ENCODE results near the gene TOE1. TPM values are rescaled to one million over a fixed set of nuclear protein-coding genes. Genes with fewer than 3 reads are reported as not detected.

TOE1 gene
- total and polyA plus RNA-seq, 9 of the 15 experiments (the other 6 are each of a cell fraction or from before 2014, with no cell fraction given) = 32.1 to 85.7 (median 38.0) TPM

- TF ChIP-seq REST (IDR thresholded peaks at IDR 0.05; ENCODE audit: borderline replicate concordance) (no peak), REST (CRISPR knock-in tag; IDR thresholded peaks at IDR 0.05; ENCODE audit: low read depth) (no peak), RAD21 (CRISPR knock-in tag; conservative IDR thresholded peaks at IDR 0.05 in 1 of 2, IDR thresholded peaks at IDR 0.05 in 1 of 2) (no peak; a peak in 1 of 4 replicates), CCAR2 (IDR thresholded peaks at IDR 0.05; ENCODE audit: low read depth, low read length) (no peak), OTX1 (CRISPR knock-in tag; IDR thresholded peaks at IDR 0.05) (peak; percentile 83; the same call in 1 of the 2 replicates), LEF1 (IDR thresholded peaks at IDR 0.05) (no peak), ZNF512 (tag; IDR thresholded peaks at IDR 0.05) (no peak), POLR2B (IDR thresholded peaks at IDR 0.05; ENCODE audit: low read depth, partially characterized antibody) (peak; percentile 96), KLF13 (tag; IDR thresholded peaks at IDR 0.05; ENCODE audit: borderline replicate concordance, low read depth) (peak; percentile 95; the same call in 1 of the 2 replicates), ZNF609 (CRISPR knock-in tag; IDR thresholded peaks at IDR 0.05; ENCODE audit: borderline replicate concordance) (peak; percentile 87; the same call in 1 of the 2 replicates), THRAP3 (IDR thresholded peaks at IDR 0.05; ENCODE audit: borderline replicate concordance) (no peak)
These were observed at the start of gene TOE1, which contains the start of gene MUTYH (continued) for GRCh38 chr1:45339789-45340558.

Data from K562 (cell line).